HG02870 (cell line): Measurements from ENCODE around the gene PRDM16.

Source experiments
- ATAC-seq: cut with Tn5 transposase; IDR thresholded peaks from one replicate; pipeline ENCODE4 v1.9.1; 2021; ENCODE audit warnings: mild to moderate bottlenecking, moderate library complexity; ENCODE audit not compliant: unreplicated experiment

Gene PRDM16

GRCh38 chr1:3417934-3418333 is 348.9 kb downstream of the PRDM16 start:
- ATAC-seq = no peak

- ATAC-seq = no peak
Measured at GRCh38 chr1:3418600-3418999, 349.6 kb downstream of the PRDM16 start.

DNA sequence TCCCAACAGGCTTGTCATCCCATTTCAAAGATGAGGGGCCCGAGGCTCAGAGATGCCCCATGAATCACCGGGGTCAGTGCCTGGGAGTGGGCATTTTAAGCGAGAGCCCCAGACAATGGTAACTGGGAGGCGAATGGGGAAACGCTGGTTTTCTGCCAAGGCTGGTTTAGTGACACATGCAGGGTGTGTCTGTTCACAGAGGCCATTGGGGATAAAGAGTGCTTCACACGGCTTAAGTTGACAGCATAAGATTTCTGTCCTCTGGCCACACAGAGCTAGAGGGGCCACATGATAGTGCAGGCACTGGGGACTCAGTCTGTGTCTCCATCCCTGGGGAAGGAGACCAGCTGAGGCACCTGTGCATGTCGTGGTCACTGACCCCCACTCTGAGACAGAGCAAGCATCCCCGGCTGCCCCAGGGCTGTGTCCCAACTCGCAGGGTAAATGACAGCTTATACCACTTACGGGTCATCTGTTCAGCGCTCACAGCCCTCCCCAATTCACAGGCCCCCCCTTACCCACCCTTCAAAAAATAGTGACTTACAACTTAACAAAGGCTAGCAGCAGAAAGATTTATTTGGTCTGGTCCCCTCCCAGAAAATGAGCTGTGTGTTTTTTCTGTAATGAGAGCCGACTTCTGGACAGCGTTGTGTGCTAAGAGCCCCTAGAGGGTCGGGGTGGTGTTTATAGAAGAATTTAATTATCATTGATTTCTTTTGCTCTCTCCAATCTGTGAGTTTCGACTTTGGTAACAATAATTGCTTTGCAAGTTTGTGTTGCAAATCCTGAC is 350.6 kb downstream of the PRDM16 start:
- no peak for ATAC-seq

GRCh38 chr1:3420218-3420951 is 351.4 kb downstream of the PRDM16 start:
- no peak for ATAC-seq

- ATAC-seq = no peak
Measured at GRCh38 chr1:3422638-3423037, 353.6 kb downstream of the PRDM16 start.

GRCh38 chr1:3423245-3423829 is 354.3 kb downstream of the PRDM16 start:
- ATAC-seq = no peak

GRCh38 chr1:3423896-3424611 is 355.1 kb downstream of the PRDM16 start:
- no peak for ATAC-seq

DNA sequence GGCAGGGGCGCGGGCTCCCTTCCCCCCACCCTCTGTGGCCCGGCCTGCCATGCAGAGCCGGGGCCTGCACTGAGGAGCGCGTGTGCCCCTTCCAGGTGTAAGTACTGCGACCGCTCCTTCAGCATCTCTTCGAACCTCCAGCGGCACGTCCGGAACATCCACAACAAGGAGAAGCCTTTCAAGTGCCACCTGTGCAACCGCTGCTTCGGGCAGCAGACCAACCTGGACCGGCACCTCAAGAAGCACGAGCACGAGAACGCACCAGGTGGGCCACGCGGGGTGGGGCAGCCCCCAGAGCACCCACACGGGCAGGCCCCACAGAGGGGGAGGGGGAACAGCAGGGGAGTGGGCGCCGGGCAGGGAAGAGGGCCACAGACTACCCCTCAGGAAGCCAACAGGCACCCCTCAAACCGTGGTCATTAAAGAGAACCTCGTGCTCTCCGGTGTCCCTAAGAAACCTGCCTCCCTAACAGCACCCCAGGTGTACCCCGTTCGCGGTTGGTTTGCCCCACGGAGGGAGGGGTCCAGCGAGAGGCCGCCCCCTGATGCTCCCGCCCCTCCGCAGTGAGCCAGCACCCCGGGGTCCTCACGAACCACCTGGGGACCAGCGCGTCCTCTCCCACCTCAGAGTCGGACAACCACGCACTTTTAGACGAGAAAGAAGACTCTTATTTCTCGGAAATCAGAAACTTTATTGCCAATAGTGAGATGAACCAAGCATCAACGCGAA is 356.6 kb downstream of the PRDM16 start:
- no peak for ATAC-seq

DNA sequence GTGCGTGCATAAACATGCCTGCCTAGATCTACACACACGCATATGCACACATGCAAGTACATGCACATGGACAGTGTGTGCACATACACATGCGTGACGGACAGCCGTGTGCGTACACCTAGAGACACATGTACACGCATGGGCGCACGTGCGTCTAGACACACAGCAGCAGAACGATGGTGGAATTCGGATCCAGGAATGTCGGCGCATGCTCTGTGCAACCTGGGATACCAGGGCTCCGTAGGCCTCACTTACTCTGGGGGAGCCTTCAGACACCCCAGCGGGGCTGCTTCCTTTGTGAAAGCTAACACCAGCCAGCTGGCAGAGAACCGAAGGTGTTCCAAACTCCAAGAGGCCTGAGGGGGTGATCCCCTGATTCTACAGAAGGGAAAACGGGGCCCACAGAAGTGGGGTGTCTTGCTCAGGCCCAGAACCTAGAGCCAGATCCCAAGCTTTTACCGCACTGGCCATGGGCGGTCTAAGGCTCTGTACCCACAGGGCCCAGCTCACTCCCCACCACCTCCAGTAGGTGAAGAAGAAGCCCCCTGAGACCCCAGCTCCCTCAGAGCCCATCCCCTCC is 358.0 kb downstream of the PRDM16 start:
- no peak for ATAC-seq

DNA sequence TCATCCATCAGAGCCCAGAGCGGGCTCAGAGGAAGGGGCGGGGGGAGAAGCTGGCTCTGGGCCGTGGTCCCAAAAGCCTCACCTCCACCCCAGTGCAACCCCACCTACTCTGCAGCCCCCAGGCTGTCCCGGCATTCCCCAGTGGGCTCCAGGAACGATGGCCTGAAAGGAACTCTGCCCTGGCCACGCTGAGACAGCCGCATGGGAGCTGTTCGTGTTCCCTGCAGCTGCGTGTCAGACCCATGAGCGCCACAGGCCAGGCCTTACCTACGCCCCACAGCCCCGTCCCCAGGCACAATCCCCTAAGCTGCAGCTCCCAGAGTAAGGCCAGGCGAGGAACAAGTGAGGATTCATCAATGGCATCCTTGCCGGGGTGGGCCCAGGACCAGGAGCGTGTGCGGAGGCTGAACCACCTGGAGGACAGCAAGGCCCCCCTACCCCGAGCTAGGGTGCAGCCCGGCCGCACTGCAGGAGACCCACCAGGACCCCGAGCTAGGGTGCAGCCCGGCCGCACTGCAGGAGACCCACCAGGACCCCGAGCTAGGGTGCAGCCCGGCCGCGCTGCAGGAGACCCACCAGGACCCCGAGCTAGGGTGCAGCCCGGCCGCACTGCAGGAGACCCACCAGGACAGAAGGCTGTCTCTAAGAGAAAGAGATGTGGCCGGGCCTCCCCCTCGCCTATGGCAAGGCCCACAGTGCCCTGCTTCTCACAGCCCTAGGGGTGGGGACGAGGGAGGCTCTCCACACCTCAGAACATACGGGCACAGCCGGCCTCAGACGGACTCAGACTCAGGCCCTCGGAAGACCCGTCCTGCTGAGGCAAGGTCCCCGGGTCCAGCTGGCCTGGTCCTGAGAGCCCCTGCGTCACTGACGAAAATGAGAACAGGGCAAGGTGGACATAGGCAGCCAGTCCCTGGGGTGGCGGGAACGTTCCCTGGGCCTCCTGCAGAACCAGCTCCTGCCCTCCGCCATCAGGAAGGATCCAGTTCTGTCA is 359.0 kb downstream of the PRDM16 start:
- ATAC-seq = no peak

- no peak for ATAC-seq
Measured at GRCh38 chr1:3428899-3429298, 359.9 kb downstream of the PRDM16 start.

DNA sequence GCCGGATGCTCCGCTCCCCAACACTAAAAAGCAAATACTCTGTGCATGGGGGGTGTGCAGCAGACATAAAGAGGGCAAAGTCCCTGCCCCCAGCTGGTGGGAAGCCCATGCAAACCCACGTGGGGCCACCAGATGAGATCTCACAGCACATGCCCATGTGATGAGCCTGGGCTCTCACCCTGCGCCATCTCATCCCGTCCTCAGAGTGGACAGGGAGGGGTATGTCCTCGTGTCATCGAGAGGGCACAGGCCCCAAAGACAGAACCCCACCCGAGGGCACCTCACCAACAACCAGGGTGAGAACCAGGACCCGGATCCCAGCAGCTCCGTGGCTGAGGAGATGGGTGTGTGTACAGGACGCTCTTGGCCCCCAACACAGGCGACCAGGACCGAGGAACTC is 360.3 kb downstream of the PRDM16 start:
- ATAC-seq = no peak

- ATAC-seq = no peak
Measured at GRCh38 chr1:3429766-3430165, 360.8 kb downstream of the PRDM16 start.

GRCh38 chr1:3430406-3430805 is 361.4 kb downstream of the PRDM16 start:
- ATAC-seq = no peak

- no peak for ATAC-seq
Measured at GRCh38 chr1:3430820-3431219, 361.8 kb downstream of the PRDM16 start.

- ATAC-seq = no peak
Measured at GRCh38 chr1:3431266-3431665, 362.3 kb downstream of the PRDM16 start.

GRCh38 chr1:3431686-3432085 is 362.7 kb downstream of the PRDM16 start:
- ATAC-seq = no peak

DNA sequence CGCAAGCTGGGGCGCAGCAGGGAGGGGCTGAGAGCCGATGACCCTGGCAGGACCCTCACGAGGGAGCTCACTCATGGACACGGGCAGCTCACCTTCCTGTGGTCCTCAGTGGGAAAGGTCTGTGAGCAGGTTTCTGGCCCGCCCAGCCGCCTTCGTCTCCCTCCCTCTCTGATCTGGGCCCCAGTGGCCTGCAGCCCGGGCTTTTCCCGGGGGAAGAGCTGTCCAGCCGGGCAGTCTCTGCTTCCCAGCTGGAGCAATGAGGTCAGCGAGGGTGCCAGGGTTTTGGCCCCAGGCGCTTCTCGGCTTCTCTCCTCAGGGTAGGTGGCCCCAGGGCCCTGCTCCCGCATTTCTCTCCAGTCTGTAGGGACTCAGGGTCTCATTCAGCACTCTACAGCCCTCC is 363.3 kb downstream of the PRDM16 start:
- no peak for ATAC-seq

- no peak for ATAC-seq
Measured at GRCh38 chr1:3433076-3433475, 364.1 kb downstream of the PRDM16 start.
